H9 (cell line): ENCODE data around the gene TSPYL1. TPM values are rescaled to one million over a fixed set of nuclear protein-coding genes. Genes with fewer than 3 reads are reported as not detected.

Source experiments
- DNase-seq: peaks from one replicate; pipeline ENCODE4 v3.0.0-alpha.2; 2017
- H2AFZ ChIP-seq: one replicate; pipeline ENCODE4 v1.6.1; 2013; ENCODE audit warnings: mild to moderate bottlenecking, low read length, control low read depth, moderate library complexity
- H2AK5ac ChIP-seq: 2 replicates; pipeline ENCODE4 v1.6.1; 2013; ENCODE audit warnings: low read length, control low read depth, mixed read lengths; ENCODE audit not compliant: insufficient read length
- H2BK120ac ChIP-seq: one replicate; pipeline ENCODE4 v1.6.1; 2013; ENCODE audit warnings: low read depth, mild to moderate bottlenecking, low read length, control low read depth, inconsistent platforms; ENCODE audit not compliant: poor library complexity, severe bottlenecking
- H2BK12ac ChIP-seq: 2 replicates; pipeline ENCODE4 v1.6.1; 2013; ENCODE audit warnings: low read length, control low read depth, mixed read lengths, low read depth; ENCODE audit not compliant: insufficient read length
- H2BK15ac ChIP-seq: 2 replicates; pipeline ENCODE4 v1.6.1; 2013; ENCODE audit warnings: low read depth, low read length, control low read depth
- H2BK20ac ChIP-seq: one replicate; pipeline ENCODE4 v1.6.1; 2013; ENCODE audit warnings: low read depth, mild to moderate bottlenecking, low read length, control low read depth, inconsistent platforms; ENCODE audit not compliant: poor library complexity, severe bottlenecking
- H2BK5ac ChIP-seq: 2 replicates; pipeline ENCODE4 v1.6.1; 2013; ENCODE audit warnings: low read length, control low read depth, mixed read lengths; ENCODE audit not compliant: insufficient read length
- H3K14ac ChIP-seq: 2 replicates; pipeline ENCODE4 v1.6.1; 2013; ENCODE audit warnings: low read length, control low read depth; ENCODE audit not compliant: insufficient read depth
- H3K18ac ChIP-seq: 2 replicates; pipeline ENCODE4 v1.6.1; 2013; ENCODE audit warnings: low read depth, mild to moderate bottlenecking, mixed read lengths, low read length, control low read depth; ENCODE audit not compliant: insufficient read length
- H3K23ac ChIP-seq: 2 replicates; pipeline ENCODE4 v1.6.1; 2013; ENCODE audit warnings: low read length, control low read depth, mixed read lengths, low read depth; ENCODE audit not compliant: insufficient read length
- H3K23me2 ChIP-seq: 2 replicates; pipeline ENCODE4 v1.6.1; 2013; ENCODE audit warnings: low read depth, mild to moderate bottlenecking, mixed read lengths, low read length, control low read depth; ENCODE audit not compliant: insufficient read length, poor library complexity, severe bottlenecking
- H3K27ac ChIP-seq: 2 replicates; pipeline ENCODE4 v1.5.1; 2013; ENCODE audit warnings: low read length, control low read depth, mixed read lengths, low read depth; ENCODE audit not compliant: insufficient read length
- H3K27me3 ChIP-seq: 2 replicates; pipeline ENCODE4 v1.6.1; 2013; ENCODE audit warnings: low read length, control low read depth, inconsistent platforms; ENCODE audit not compliant: insufficient read depth
- H3K4ac ChIP-seq: 2 replicates; pipeline ENCODE4 v1.6.1; 2013; ENCODE audit warnings: low read depth, mild to moderate bottlenecking, control low read depth, inconsistent platforms, low read length, moderate library complexity
- H3K4me1 ChIP-seq: 2 replicates; pipeline ENCODE4 v1.6.1; 2013; ENCODE audit warnings: low read length, control low read depth, inconsistent platforms; ENCODE audit not compliant: insufficient read depth
- H3K4me2 ChIP-seq: 2 replicates; pipeline ENCODE4 v1.6.1; 2013; ENCODE audit warnings: low read length, control low read depth, mixed read lengths; ENCODE audit not compliant: insufficient read length, insufficient read depth
- H3K56ac ChIP-seq: 2 replicates; pipeline ENCODE4 v1.6.1; 2013; ENCODE audit warnings: low read depth, mild to moderate bottlenecking, mixed read lengths, low read length, control low read depth; ENCODE audit not compliant: insufficient read length
- H3K79me1 ChIP-seq: 2 replicates; pipeline ENCODE4 v1.6.1; 2013; ENCODE audit warnings: low read depth, mild to moderate bottlenecking, moderate library complexity, low read length, control low read depth, inconsistent platforms; ENCODE audit not compliant: insufficient read depth, poor library complexity, severe bottlenecking
- H3K79me2 ChIP-seq: 2 replicates; pipeline ENCODE4 v1.6.1; 2013; ENCODE audit warnings: low read length, control low read depth, inconsistent platforms; ENCODE audit not compliant: insufficient read depth
- H3K9ac ChIP-seq: 2 replicates; pipeline ENCODE4 v1.6.1; 2013; ENCODE audit warnings: low read length, control low read depth, mixed read lengths; ENCODE audit not compliant: insufficient read length; ENCODE audit errors: extremely low read depth
- H3K9me3 ChIP-seq: one replicate; pipeline ENCODE4 v1.6.1; 2013; ENCODE audit warnings: low read depth, low read length, inconsistent platforms; ENCODE audit not compliant: control insufficient read depth
- H3T11ph ChIP-seq: one replicate; pipeline ENCODE4 v1.6.1; 2013; ENCODE audit warnings: mild to moderate bottlenecking, low read length, control low read depth, inconsistent platforms
- H4K20me1 ChIP-seq: one replicate; pipeline ENCODE4 v1.6.1; 2013; ENCODE audit not compliant: control insufficient read depth, insufficient read length, insufficient read depth
- H4K5ac ChIP-seq: 2 replicates; pipeline ENCODE4 v1.6.1; 2013; ENCODE audit warnings: low read depth, mild to moderate bottlenecking, mixed read lengths, low read length, control low read depth; ENCODE audit not compliant: insufficient read length
- H4K8ac ChIP-seq: replicated peaks from 2 replicates; pipeline ENCODE4 v1.6.1; 2013; ENCODE audit warnings: low read length, control low read depth, mixed read lengths, low read depth; ENCODE audit not compliant: insufficient read length
- H4K91ac ChIP-seq: 2 replicates; pipeline ENCODE4 v1.6.1; 2013; ENCODE audit warnings: low read depth, mild to moderate bottlenecking, moderate library complexity, mixed read lengths, low read length, control low read depth; ENCODE audit not compliant: insufficient read length
- H3K27ac Mint-ChIP-seq, 3 experiments: 2 replicates in 2 of 3; 3 replicates in 1 of 3; pipeline ENCODE4 v1.8.0; 2020 to 2021; ENCODE audit warnings: mixed read lengths in 3 of 3, mild to moderate bottlenecking in 1 of 3, moderate library complexity in 1 of 3
- H3K27me3 Mint-ChIP-seq: 2 replicates; pipeline ENCODE4 v1.8.0; 2021; ENCODE audit warnings: low read depth, mild to moderate bottlenecking, moderate library complexity, mixed read lengths
- H3K36me3 Mint-ChIP-seq, 3 experiments: 2 replicates in 2 of 3; 3 replicates in 1 of 3; pipeline ENCODE4 v1.8.0; 2020 to 2021; ENCODE audit warnings: low read depth in 3 of 3, mixed read lengths in 3 of 3; ENCODE audit not compliant: insufficient read depth in 1 of 3
- H3K4me1 Mint-ChIP-seq, 2 experiments: 2 replicates each; pipeline ENCODE4 v1.8.0; 2020; ENCODE audit warnings: mixed read lengths in 2 of 2
- H3K4me3 Mint-ChIP-seq, 2 experiments: 2 replicates in 1 of 2; 3 replicates in 1 of 2; pipeline ENCODE4 v1.8.0; 2020 to 2021; ENCODE audit warnings: mild to moderate bottlenecking in 2 of 2, mixed read lengths in 2 of 2, moderate library complexity in 1 of 2
- H3K9me3 Mint-ChIP-seq, 2 experiments: 2 replicates in 1 of 2; 3 replicates in 1 of 2; pipeline ENCODE4 v1.8.0; 2020; ENCODE audit warnings: mild to moderate bottlenecking in 2 of 2, mixed read lengths in 2 of 2, moderate library complexity in 1 of 2
- CTCF ChIP-seq: fragments of 200-600 bp; sonication (generic); conservative IDR thresholded peaks from 3 replicates; pipeline ENCODE4 v1.8.0; 2021; ENCODE audit warnings: antibody characterized with exemption, mild to moderate bottlenecking
- WGBS: extraction: QIAGEN DNeasy Blood & Tissue Kit; methylation state at CpG from one replicate; pipeline ENCODE4 v1.1.7; 2013; ENCODE audit warnings: missing lambda C conversion rate, low lambda C conversion rate, mixed read lengths; ENCODE audit not compliant: insufficient read length; ENCODE audit errors: extremely low coverage; 5-methylcytosine and 5-hydroxymethylcytosine counted together
- total RNA-seq: library from RNA; stranded (reverse); gene quantifications from 2 replicates; pipeline ENCODE4 v1.2.1, GENCODE V29; 2021

The TSPYL1 gene
- total RNA-seq, 1 experiment from 2014 or later: 75.3 TPM

GRCh38 chr6:116253188-116253504, 26.6 kb downstream of the TSPYL1 start:
- Mint-ChIP-seq H3K4me3 (no peak overlapping the region), H3K27me3 (no peaks in the 10 kb centered on the region), H3K36me3 (peaks cover 4 to 12% (median 6%) of the 10 kb centered on the region in 3 experiments; a peak in 4 of 7 replicates), H3K4me1 (peaks cover 26 to 28% of the 10 kb centered on the region in 2 experiments), H3K9me3 (no peaks in the 10 kb centered on the region), H3K27ac (no peak overlapping the region)
- Histone ChIP-seq H3K4me2 (peak overlapping the region; percentile 75), H3T11ph (no peak overlapping the region), H2AFZ (no peak overlapping the region), H3K27ac (no peak overlapping the region), H4K8ac (no peak overlapping the region), H2BK15ac (no peak overlapping the region), H2AK5ac (no peak overlapping the region), H4K5ac (no peak overlapping the region), H3K18ac (peak overlapping the region; percentile 33), H3K27me3 (no peaks in the 10 kb centered on the region), H3K4ac (no peak overlapping the region), H4K91ac (no peak overlapping the region), H3K14ac (peak overlapping the region; percentile 49; the same call in 1 of the 2 replicates), H3K9me3 (no peaks in the 10 kb centered on the region), H2BK20ac (no peak overlapping the region), H3K4me1 (peaks cover 10% of the 10 kb centered on the region; the same call in 1 of the 2 replicates), H3K79me1 (no peaks in the 10 kb centered on the region), H3K79me2 (peaks cover 3% of the 10 kb centered on the region; the same call in 1 of the 2 replicates), H2BK120ac (no peak overlapping the region), H2BK5ac (no peak overlapping the region), H3K23ac (no peak overlapping the region), H3K23me2 (peaks cover 9% of the 10 kb centered on the region), H2BK12ac (no peak overlapping the region), H4K20me1 (no peaks in the 10 kb centered on the region), H3K9ac (peak overlapping the region; percentile 76), H3K56ac (no peak overlapping the region)
- TF ChIP-seq CTCF: no peak
- no CpG with 5 or more reads among the region's 11 CpGs for WGBS
- no peak for DNase-seq
